Endodermal cell (in vitro differentiated cells): Measurements from ENCODE around the gene RSPH9. TPM values are rescaled to one million over a fixed set of nuclear protein-coding genes. Genes with fewer than 3 reads are reported as not detected.
A peak's percentile ranks its signal among the peaks of the same experiment; 100 is the strongest.

ENCODE experiments used
- DNase-seq: peaks from one replicate; pipeline ENCODE4 v3.0.0-alpha.2; 2017
- H3K27ac ChIP-seq: 2 replicates; pipeline ENCODE4 v1.5.1; 2013; ENCODE audit warnings: mild to moderate bottlenecking, low read depth, low read length, moderate library complexity
- H3K27me3 ChIP-seq: 2 replicates; pipeline ENCODE4 v1.6.1; 2013; ENCODE audit warnings: mild to moderate bottlenecking, low read length, moderate library complexity; ENCODE audit not compliant: insufficient read depth, control insufficient read depth, poor library complexity, severe bottlenecking
- H3K36me3 ChIP-seq: 2 replicates; pipeline ENCODE4 v1.7.0; 2013; ENCODE audit warnings: mild to moderate bottlenecking, low read length, moderate library complexity; ENCODE audit not compliant: control insufficient read depth, insufficient read depth
- H3K4me1 ChIP-seq: one replicate; pipeline ENCODE4 v1.7.0; 2013; ENCODE audit warnings: low read length; ENCODE audit not compliant: control insufficient read depth, insufficient read depth
- H3K4me3 ChIP-seq: 2 replicates; pipeline ENCODE4 v1.5.1; 2013; ENCODE audit warnings: mild to moderate bottlenecking, low read length, moderate library complexity
- H3K9ac ChIP-seq: 2 replicates; pipeline ENCODE4 v1.6.1; 2013; ENCODE audit warnings: mild to moderate bottlenecking, low read length, moderate library complexity; ENCODE audit not compliant: poor library complexity, severe bottlenecking; ENCODE audit errors: extremely low read depth
- H3K9me3 ChIP-seq: 2 replicates; pipeline ENCODE4 v1.6.1; 2013; ENCODE audit warnings: mild to moderate bottlenecking, low read length, moderate library complexity; ENCODE audit not compliant: control insufficient read depth
- H3K27ac Mint-ChIP-seq: 2 replicates; pipeline ENCODE4 v1.8.0; 2020; ENCODE audit warnings: mixed read lengths
- H3K27me3 Mint-ChIP-seq: 2 replicates; pipeline ENCODE4 v1.8.0; 2021; ENCODE audit warnings: mild to moderate bottlenecking, mixed read lengths; ENCODE audit not compliant: insufficient read depth
- H3K36me3 Mint-ChIP-seq: 2 replicates; pipeline ENCODE4 v1.8.0; 2020; ENCODE audit warnings: low read depth, mixed read lengths
- H3K4me1 Mint-ChIP-seq: 2 replicates; pipeline ENCODE4 v1.8.0; 2020; ENCODE audit warnings: mixed read lengths
- H3K4me3 Mint-ChIP-seq: 2 replicates; pipeline ENCODE4 v1.8.0; 2020; ENCODE audit warnings: mild to moderate bottlenecking, moderate library complexity, mixed read lengths
- H3K9me3 Mint-ChIP-seq: 2 replicates; pipeline ENCODE4 v1.8.0; 2020; ENCODE audit warnings: mild to moderate bottlenecking, mixed read lengths
- CTCF ChIP-seq: fragments of 200-600 bp; sonication (generic); conservative IDR thresholded peaks from 2 replicates; pipeline ENCODE4 v1.5.0; 2021; ENCODE audit warnings: antibody characterized with exemption, mild to moderate bottlenecking
- WGBS, 2 experiments: methylation state at CpG; one replicate each; pipeline versions ENCODE4 v1.1.5 to v1.1.7; 2013; ENCODE audit warnings: missing lambda C conversion rate in 2 of 2, mixed read lengths in 1 of 2; ENCODE audit not compliant: insufficient coverage in 1 of 2, insufficient read length in 1 of 2; 5-methylcytosine and 5-hydroxymethylcytosine counted together
- total RNA-seq, 2 donors: library from RNA; stranded (reverse); fragmentation: NEBNext Ultra II Directional in 1 of 2; extraction: Animal tissue kit (Norgen Biotek cat#: 25700) in 1 of 2; gene quantifications; 2 replicates in 1 of 2; 3 replicates in 1 of 2; pipeline ENCODE4 v1.2.1, GENCODE V29; 2021

The RSPH9 gene
- total RNA-seq, 2 donors from 2014 or later = 0.44 to 0.64 TPM

- peaks cover 95% of the 10 kb centered on the region for H3K36me3 ChIP-seq
- H3K27ac Mint-ChIP-seq = no peak overlapping the region
Observed at GRCh38 chr6:43677759-43678158, 32.9 kb downstream of the RSPH9 start.

DNA sequence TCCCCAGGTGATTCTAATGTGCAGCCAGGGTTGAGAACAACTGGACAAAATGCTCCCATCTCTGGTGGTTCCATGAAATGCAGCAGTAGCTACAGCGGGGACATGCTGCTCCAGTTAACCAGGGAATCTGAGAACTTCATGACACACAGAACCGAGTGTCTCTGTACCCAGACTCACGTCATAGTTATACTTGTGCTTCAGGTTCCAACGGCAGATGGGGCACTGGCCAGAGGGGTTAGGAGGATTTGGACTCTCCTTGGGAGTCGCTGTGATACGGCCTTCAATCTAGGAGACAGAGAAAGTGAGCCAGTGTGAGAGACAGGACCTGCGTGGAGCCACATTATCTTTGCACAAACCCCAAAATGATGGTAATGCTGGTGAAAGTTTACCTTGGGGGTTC is 33.5 kb downstream of the RSPH9 start:
- Mint-ChIP-seq H3K4me3 (no peak overlapping the region), H3K27ac (peak overlapping the region; percentile 30), H3K27me3 (no peaks in the 10 kb centered on the region), H3K36me3 (peaks cover 52% of the 10 kb centered on the region), H3K9me3 (no peaks in the 10 kb centered on the region), H3K4me1 (peaks cover 28% of the 10 kb centered on the region)
- H3K4me1 ChIP-seq = peaks cover 18% of the 10 kb centered on the region
- peaks cover 92% of the 10 kb centered on the region for H3K36me3 ChIP-seq
- no peaks in the 10 kb centered on the region for H3K9me3 ChIP-seq
- DNase-seq = no peak
- H3K27me3 ChIP-seq = no peaks in the 10 kb centered on the region
- H3K27ac ChIP-seq = no peak overlapping the region
- no peak for TF ChIP-seq CTCF
- 96 to 99% methylated on average over 7 of the region's 7 CpGs for WGBS, 2 experiments
- H3K9ac ChIP-seq = no peak overlapping the region
- H3K4me3 ChIP-seq = no peak overlapping the region

More at GRCh38 chr6:43677759-43678158, 32.9 kb downstream of the RSPH9 start:
- H3K4me1 Mint-ChIP-seq = peaks cover 22% of the 10 kb centered on the region
- no peaks in the 10 kb centered on the region for H3K27me3 Mint-ChIP-seq
- Histone ChIP-seq H3K27ac (no peak overlapping the region), H3K4me1 (peaks cover 13% of the 10 kb centered on the region), H3K27me3 (no peaks in the 10 kb centered on the region), H3K4me3 (no peak overlapping the region), H3K9me3 (no peaks in the 10 kb centered on the region), H3K9ac (no peak overlapping the region)
- no peak for TF ChIP-seq CTCF
- no peak for DNase-seq
- WGBS, 2 experiments = 89 to 98% methylated on average over 3 to 7 of the region's 7 CpGs
- H3K36me3 Mint-ChIP-seq = peaks cover 55% of the 10 kb centered on the region
- no peak overlapping the region for H3K4me3 Mint-ChIP-seq
- H3K9me3 Mint-ChIP-seq = no peaks in the 10 kb centered on the region

- Histone ChIP-seq H3K9ac (no peak overlapping the region), H3K27me3 (no peaks in the 10 kb centered on the region), H3K4me3 (no peak overlapping the region), H3K27ac (no peak overlapping the region), H3K9me3 (no peaks in the 10 kb centered on the region), H3K4me1 (peaks cover 23% of the 10 kb centered on the region), H3K36me3 (peaks cover 84% of the 10 kb centered on the region)
- TF ChIP-seq CTCF = no peak
- no peak overlapping the region for H3K4me3 Mint-ChIP-seq
- no peak overlapping the region for H3K27ac Mint-ChIP-seq
- H3K9me3 Mint-ChIP-seq = no peaks in the 10 kb centered on the region
- no peaks in the 10 kb centered on the region for H3K27me3 Mint-ChIP-seq
- no peak for DNase-seq
- WGBS, 2 experiments = 94 to 95% methylated on average over 5 to 6 of the region's 6 CpGs
- peaks cover 35% of the 10 kb centered on the region for H3K4me1 Mint-ChIP-seq
- H3K36me3 Mint-ChIP-seq = peaks cover 49% of the 10 kb centered on the region
Observed at GRCh38 chr6:43679057-43679456, 34.2 kb downstream of the RSPH9 start.
